KBM-7 (cell line): ENCODE measurements around the gene CCBE1.
"Not testable (repeated sequence)": the region's sequence is repeated elsewhere in the genome, so short reads cannot be mapped to it uniquely, and the experiment has no call there.

Experiments
- DNase-seq: peaks from one replicate; pipeline ENCODE4 v3.0.0-alpha.2; 2015
- in situ Hi-C: fragments of 300-500 bp; cut with MboI; formaldehyde crosslinking; loops from 2 replicates; pipeline ENCODE4 v1.14.3; 2020; ENCODE audit warnings: low sequenced_read_pairs, low pct_unique_long_range_greater_than_20kb, mixed read lengths

CCBE1 gene

DNA sequence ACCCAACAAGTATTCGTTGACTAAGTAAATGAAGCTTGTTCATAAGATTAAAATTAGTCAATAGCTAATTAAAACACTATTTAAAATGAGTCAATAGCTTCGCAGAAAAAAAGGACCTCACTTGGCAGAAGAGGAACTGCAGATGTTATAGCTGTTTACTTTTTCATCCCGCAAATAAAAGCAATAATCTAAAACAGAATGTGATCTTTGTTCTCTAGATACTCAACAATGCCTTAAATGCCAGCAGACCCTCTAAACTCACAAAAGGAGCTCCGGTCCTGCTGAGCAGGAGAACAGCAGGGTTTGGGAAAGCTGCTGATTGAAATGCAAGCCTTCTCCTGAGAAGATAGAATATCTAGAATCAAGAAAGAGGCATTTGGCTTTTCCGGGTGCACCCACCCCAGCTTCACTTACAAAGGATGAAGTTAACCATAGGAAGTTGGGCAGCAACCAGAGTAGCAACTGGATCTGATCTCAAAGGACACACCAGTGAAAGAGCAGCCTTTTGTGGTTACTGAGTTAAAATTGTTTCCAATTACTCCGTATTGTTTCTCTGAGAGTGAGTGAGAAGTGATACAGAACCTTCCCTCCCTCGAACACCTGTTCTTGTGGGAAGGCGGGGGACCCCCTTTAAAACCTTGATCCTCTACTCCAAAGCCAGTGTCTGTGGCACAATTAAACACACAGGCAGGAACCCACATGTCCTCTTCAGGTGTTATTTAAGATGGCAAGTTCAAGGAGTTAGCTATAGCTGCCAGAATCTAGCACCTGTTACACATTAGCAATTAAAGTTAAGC lies 6.8 kb downstream of the CCBE1 start:
- no peak for DNase-seq

DNA sequence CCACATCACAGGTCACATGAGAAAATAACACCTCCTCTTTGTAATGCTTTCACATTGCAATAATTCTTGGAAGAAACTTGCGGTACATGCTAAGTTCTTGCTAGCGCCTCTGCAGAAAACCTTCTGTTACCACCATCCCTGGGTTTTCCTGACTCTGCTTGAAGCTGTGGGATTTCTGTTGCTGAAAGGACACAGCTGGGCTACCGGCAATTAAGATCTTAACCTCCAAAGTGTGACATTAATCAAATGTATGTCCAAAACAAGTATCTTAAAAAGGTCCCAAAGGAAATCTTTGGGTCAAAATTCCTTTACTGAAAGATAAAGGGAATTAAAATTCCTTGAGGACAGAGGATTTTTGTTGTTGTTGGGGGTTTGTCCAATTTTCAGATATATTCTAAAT lies 7.5 kb downstream of the CCBE1 start:
- in situ Hi-C loops: no loop called here
- DNase-seq: no peak

More for the DNA sequence above, 6.8 kb downstream of the CCBE1 start:
- in situ Hi-C loops: no loop called here

DNA sequence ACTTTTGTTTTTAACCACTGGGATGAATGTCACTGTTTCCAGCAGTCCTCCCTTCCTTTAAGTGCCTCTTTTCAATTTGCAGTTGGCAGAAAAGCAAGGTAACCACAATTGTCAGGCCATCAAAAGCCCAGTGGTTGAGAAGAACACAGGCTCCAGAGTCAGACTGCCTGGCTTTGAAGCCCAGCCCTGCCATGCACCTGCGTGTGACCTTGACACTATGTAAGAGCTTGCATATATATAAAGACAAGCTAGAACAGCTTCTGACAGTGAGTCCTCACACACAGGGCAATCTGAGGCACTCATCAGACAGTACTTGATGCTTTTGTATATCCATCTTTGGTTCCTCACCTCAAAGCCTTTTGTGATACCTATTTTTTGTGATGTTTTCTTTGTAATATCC lies 11.0 kb downstream of the CCBE1 start:
- DNase-seq: no peak

DNA sequence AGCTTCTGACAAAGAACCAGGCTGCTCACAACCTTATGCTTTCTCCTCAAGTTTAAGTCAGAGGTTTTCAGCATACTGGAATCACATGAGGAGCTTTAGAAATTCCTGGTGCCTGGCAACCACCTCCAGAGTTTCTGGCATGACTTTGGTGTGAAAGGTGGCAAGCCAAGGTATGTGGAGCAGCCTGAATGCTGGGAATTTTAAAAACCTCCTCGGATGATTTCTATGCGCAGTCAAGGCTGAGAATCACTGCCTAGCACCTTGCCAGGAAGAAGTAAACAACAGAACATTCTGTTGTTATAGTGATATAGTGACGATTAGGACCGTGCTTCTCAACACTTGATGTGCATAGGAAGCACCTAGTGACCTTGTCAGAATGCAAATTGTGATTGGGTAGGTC lies 11.7 kb downstream of the CCBE1 start:
- no peak for DNase-seq
- in situ Hi-C loops: no loop called here

More for the DNA sequence above, 11.0 kb downstream of the CCBE1 start:
- in situ Hi-C loops: no loop called here

DNA sequence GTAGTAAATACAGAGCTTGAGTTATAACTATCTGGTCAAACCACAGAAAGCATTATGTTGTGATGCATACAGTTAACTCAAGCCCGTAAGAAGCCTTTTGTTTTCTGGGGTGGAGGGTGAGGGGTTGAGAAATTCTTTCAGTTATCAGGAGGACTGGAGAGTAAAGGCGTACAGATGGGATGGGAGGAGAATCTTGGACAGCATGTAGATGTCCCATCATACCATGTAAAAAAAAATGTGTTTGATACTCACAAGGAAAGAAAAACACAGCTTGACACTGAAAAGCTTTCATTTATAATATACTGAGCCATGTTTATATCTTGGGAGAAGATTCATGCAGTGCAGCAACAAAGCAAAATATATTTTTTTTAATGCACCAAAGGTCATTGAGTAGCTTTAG lies 12.4 kb downstream of the CCBE1 start:
- in situ Hi-C loops: no loop called here
- no peak for DNase-seq

DNA sequence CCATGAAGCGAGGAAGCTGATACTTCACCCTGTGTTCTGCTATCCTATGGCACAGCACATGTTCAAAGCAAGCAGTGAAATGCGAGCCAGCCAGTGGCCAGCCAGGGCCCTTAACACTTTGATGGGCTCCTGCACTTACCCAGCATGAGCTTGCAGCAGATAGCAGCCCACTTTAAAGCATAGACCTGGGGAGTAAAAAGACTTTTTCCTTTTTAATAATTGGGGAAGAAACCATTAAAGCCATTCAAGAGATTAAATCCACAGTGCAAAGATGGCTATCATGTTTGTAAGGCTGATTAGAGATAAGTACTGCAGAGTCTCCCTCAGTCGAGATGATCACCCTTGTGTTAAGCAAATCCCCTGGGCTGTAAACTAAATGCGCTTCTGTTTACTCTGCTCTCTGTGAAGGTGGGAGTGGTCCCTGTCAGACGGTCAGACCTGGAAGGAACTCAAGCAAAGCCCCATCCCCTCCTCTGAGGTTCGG lies 15.7 kb downstream of the CCBE1 start:
- DNase-seq: no peak
- in situ Hi-C loops: no loop called here

DNA sequence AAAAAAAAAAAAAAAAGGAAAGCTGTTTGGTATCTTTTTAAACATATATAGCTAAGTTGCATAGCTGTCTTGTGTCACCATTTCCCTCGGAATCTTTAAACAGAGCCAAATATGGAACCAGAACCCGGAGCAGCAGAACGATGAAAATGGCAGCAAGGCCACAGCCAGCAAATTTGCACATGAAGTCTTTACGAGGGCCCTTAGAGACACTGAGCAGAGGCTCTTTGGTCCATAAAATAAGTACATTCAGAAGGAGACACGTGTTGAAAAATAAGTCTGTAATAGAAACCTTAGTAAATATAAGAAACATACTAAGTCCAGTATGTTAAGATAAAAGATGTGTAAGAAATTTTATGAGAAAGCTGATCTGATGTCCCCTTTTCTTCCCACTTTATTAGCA lies 16.2 kb downstream of the CCBE1 start:
- in situ Hi-C loops: no loop called here

DNA sequence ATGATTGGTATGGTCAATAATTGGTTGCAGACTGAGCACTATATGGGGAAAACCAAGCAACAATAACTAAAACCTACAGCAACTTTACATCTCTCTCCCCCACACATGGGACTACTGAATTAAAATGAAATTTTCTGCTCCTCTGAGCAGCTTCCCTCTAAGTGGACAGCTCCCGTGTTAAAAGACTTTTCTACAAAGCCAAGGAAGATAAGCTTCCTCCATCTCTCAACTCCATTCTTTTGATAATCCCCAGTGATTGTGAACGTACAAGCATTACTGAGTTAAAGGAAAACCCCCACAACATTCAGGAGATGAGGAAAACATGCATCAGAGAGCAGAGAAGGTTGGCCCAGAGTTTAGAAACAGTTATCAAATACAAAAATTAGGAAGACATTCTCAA lies 21.9 kb downstream of the CCBE1 start:
- no peak for DNase-seq
- in situ Hi-C loops: no loop called here

More for the DNA sequence above, 16.2 kb downstream of the CCBE1 start:
- DNase-seq: no peak

DNA sequence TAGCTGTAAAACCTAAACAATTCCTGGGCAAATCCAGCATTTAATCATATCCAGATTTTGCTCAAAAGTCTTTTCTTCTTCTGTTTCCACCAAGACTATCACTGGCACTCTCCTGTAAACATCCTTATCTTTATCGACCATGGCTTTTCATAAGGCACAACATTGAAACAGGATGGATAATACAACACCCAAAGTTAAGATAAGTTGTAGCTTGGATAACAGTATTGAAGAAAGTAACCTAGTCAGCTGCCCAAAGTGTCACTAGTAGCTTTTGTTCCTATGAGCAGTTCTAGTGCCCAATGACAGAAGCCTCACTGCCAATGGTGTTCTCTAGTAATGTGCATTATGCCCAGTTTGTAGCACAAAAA lies 22.3 kb downstream of the CCBE1 start:
- in situ Hi-C loops: no loop called here
- no peak for DNase-seq

DNA sequence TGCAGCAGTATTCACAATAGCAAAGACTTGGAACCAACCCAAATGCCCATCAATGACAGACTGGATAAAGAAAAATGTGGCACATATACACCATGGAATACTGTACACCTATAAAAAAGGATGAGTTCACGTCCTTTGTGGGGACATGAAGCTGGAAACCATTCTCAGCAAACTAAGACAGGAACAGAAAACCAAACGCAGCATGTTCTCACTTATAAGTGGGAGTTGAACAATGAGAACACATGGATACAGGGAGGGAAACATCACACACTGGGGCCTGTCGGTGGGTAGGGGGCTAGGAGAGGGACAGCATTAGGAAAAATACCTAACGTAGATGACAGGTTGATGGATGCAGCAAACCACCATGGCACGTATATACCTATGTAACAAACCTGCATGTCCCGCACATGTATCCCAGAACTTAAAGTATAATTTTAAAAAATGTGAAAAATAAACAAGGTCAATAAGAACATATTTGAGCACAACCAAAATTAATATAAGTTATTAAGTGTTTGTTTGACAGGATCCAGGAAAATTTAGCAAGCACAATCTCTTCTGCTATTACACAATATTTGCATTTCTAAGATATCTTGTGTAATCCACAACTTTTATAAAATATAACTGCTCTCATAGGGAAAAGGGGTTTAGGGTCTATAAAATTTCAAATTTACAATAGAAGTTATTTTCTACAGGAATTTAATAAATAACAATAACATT lies 22.9 kb downstream of the CCBE1 start:
- in situ Hi-C loops: no loop called here
- DNase-seq: no peak

DNA sequence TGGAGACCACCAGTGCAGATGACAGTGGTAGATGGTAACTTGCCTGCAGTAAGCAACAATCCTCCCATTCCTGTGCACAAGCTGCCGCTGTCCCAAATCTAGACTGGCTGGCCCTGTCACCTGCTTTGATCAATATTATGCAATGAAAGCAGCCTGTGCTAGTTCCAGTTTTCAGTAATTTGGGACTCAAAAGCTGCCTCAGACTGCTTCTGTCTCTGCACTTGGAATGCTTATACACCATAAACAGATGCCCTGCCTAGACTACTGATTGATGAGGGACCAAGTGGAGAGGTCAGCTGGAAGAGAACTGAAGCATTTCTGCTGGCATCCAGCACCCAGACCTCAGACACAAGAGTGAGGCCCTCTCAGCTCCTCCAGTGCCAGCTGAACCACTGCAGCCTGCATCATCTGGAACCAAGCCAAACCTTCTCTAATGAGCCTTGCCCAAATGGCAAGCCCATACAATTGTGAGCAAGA lies 24.9 kb downstream of the CCBE1 start:
- in situ Hi-C loops: no loop called here
- DNase-seq: no peak

DNA sequence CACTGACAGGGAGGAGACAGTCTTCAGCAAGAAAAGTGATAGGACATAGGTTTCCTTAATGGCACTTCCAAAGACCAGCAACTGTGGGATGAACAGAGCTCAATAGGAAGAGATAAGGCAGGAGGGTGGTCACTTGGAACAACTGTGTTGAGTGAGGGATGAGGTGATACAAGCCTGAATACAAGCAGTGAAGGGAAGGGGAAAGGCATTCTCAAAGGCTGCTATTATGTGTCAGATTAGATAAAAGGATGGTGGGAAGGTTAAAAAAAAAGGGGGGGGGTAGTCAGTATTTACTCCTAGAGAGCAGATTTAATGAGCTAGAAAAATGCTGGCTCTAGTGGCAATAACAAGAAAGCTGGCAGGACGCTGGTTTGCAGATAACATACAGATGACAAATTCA lies 25.7 kb downstream of the CCBE1 start:
- no peak for DNase-seq
- in situ Hi-C loops: no loop called here

DNA sequence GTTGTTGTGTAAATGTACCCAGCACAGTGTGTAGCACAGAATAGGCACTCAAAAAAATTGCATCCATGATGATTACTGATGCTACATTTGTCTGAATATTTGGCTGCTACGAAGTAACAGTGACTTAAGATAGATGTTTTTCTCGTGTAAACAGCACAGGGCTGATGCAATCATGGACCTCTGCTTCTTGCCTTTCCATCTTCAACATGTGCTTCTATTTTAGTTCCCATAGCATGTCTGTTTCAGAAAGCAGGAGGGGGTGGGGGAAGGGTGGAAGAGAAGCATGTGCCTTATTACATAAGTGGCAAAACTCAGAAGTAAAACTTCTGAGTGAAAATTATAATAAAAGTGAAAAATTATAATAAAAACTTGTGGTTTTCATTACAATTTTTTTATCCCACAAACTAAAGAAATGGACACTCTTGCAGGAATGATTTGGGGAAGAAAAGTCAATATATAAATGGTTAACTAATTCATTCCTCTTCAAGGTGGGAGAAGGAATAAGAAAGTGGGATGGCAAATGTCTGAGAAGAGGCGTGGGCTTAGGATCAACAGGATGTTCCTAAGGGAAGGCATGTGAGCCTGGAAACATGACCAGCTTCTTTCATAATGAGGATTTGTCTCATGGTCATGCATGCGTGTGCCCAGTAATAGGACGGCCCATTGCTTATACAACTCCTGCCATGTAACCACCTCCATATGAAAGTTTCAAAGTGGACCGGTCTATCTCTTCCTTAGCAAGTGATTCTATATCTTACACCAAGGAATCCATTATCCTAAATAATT lies 27.2 kb downstream of the CCBE1 start:
- in situ Hi-C loops: no loop called here
- no peak for DNase-seq

DNA sequence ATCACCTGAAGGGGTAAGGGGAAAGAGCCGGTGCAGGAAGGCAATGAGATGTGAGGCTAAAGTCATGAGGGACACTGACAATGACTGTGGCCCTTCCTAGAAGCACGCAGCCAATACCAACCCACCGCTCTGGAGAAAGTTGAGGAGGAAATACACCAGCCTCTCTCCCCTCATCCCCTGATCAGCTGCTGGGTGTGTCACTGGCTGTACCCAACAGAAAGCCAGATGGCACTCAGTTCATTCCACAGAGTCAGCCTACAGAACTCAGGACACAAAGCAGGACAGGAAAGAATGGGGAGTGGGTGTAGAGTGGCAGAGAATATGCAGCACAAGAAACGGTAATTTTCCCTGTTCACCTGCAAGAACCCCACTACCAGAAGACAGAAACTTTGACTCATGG lies 29.7 kb downstream of the CCBE1 start:
- in situ Hi-C loops: no loop called here
- no peak for DNase-seq

DNA sequence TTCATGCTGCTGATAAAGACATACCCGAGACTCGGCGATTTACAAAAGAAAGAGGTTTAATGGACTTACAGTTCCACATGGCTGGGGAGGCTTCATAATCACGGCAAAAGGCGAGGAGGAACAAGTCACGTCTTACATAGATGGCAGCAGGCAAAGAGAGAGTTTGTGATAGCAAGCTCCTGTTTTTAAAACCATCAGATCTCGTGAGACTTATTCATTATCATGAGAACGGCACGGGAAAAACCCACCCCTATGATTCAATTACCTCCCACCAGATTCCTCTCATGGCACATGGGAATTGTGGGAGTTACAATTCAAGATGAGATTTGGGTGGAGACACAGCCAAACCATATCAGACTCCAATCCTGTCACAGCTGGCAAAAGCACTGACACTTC lies 31.2 kb downstream of the CCBE1 start:
- in situ Hi-C loops, DNase-seq: not testable (repeated sequence)

DNA sequence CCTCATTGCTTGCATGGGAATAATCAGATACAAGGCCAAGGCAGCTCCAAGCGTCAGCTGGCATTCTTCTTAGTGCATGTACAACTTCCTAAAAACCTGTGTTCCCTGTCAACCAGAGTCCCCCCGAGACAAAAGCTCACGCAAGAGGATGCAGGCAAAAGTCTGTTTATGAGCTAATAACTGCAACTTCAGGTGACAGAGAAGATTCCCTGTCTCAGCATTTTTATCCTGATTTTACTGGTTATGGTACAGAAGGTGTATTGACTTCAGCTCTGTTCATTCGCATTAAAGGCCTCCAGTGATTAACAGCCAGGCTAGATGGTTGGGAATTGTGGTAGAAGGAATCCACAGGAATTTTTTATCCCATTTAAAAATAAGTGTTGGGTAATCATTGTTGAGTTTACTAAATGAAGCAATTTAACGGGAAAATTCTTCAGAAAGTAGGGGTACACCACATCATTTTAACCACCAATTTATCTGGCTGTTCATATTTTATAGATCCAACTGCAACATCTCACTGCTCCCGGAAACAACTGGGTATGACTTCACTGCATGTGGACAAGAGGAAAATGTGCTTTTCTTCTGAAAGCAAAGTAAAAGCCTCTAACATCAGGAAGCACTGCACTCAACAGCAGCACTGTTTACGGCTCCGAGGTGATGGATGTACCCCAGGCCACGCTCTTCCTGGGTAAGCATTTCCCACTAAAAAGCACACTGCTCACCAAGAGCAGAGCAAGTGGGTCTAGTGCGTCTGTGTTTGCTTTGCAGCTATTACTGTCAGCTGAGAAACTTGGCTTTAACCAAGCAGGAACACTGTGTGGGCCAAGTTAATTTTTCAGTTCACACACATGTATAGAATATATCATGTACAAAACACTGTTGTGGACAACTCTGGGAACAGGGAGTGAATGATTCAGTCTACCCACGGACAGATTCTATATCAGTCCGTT lies 31.9 kb downstream of the CCBE1 start:
- in situ Hi-C loops: no loop called here
- no peak for DNase-seq

DNA sequence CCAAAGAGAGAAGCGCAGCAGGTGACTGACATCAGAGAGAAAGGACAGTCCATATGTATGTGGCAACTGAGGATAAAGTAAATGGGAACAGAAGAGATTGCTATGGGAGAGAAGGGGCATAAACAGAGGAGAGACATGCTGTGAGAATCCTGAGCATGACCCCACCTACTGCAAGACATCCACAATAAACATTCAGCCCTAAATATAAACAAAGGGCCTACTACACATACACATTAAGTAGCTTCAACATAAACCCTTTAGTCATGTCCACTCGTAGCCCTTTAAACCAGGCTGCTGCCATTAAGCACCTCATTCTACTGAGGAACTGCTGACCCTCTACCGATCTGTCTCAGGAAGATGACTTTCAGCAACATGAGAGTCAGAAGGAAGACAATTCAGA lies 32.9 kb downstream of the CCBE1 start:
- in situ Hi-C loops: no loop called here
- DNase-seq: no peak

DNA sequence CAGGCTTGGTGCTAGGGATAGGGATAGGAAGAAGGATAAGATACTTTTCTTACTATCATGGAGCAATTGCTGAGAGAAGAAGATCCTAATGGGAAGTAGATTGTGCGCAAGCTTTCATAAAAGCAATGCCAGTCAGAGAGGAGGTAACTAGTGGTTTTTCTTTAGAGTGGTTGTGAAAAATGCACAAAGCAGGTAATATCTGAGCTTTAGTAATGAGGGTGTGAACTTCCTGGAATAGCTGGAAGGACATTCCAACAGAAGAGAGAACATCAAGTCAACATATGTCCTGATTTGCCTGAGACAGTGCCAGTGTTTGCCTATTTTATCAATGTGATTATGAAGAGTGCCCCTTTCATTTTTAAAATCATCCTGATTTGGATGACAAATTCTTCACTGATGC lies 34.1 kb downstream of the CCBE1 start:
- in situ Hi-C loops: no loop called here
- DNase-seq: no peak
